Brain microvascular endothelial cell (primary cell): Measurements from ENCODE around the gene ABLIM1.

Experiments used
- DNase-seq: peaks from one replicate; pipeline ENCODE4 v3.0.0-alpha.2; 2020
- H3K27ac ChIP-seq: fragments of 250-450 bp; sonication (Bioruptor Pico); 2 replicates; pipeline ENCODE4 v1.5.1; 2020; ENCODE audit warnings: mild to moderate bottlenecking, moderate library complexity
- H3K27me3 ChIP-seq: fragments of 250-450 bp; sonication (Bioruptor Pico); replicated peaks from 2 replicates; pipeline ENCODE4 v1.5.1; 2020; ENCODE audit warnings: mild to moderate bottlenecking
- H3K36me3 ChIP-seq: fragments of 250-450 bp; sonication (Bioruptor Pico); replicated peaks from 2 replicates; pipeline ENCODE4 v1.5.1; 2020; ENCODE audit warnings: mild to moderate bottlenecking
- H3K4me3 ChIP-seq: 2 replicates; pipeline ENCODE4 v1.5.1; 2011; ENCODE audit warnings: low read depth, mild to moderate bottlenecking, control low read depth, low read length, moderate library complexity
- CTCF ChIP-seq: IDR thresholded peaks from 2 replicates; pipeline ENCODE4 v1.5.1; 2011; ENCODE audit warnings: low read depth, mild to moderate bottlenecking, moderate library complexity, low read length, control low read depth, inconsistent platforms; ENCODE audit errors: missing control alignments
- in situ Hi-C: cut with HindIII; loops from 2 replicates; pipeline ENCODE4 v1.10.0; 2017; ENCODE audit warnings: low sequenced_read_pairs, low pct_ligation_motif_present

The ABLIM1 gene

GRCh38 chr10:114391599-114391998, 266.5 kb downstream of the ABLIM1 start:
- Histone ChIP-seq H3K27ac (no peak overlapping the region), H3K27me3 (no peaks in the 10 kb centered on the region), H3K36me3 (no peaks in the 10 kb centered on the region), H3K4me3 (no peak overlapping the region)
- no peak for DNase-seq
- in situ Hi-C loops, result no loop called here
- TF ChIP-seq CTCF, result no peak

- Histone ChIP-seq H3K36me3 (no peaks in the 10 kb centered on the region), H3K27me3 (no peaks in the 10 kb centered on the region), H3K4me3 (no peak overlapping the region), H3K27ac (no peak overlapping the region)
- in situ Hi-C loops, result no loop called here
- peak; percentile 67 for DNase-seq
- TF ChIP-seq CTCF, result no peak
These were observed 268.6 kb downstream of the ABLIM1 start for GRCh38 chr10:114389426-114389825.

GRCh38 chr10:114388275-114388674, 269.8 kb downstream of the ABLIM1 start:
- no peak for DNase-seq
- H3K27ac ChIP-seq, result no peak overlapping the region
- in situ Hi-C loops, result no loop called here
- H3K36me3 ChIP-seq, result no peaks in the 10 kb centered on the region
- H3K4me3 ChIP-seq, result no peak overlapping the region
- no peak for TF ChIP-seq CTCF
- no peaks in the 10 kb centered on the region for H3K27me3 ChIP-seq

- DNase-seq, result no peak
- in situ Hi-C loops, result no loop called here
- Histone ChIP-seq H3K27me3 (no peaks in the 10 kb centered on the region), H3K4me3 (no peak overlapping the region), H3K36me3 (no peaks in the 10 kb centered on the region), H3K27ac (no peak overlapping the region)
- peak; percentile 23 for TF ChIP-seq CTCF
These were observed 270.3 kb downstream of the ABLIM1 start for GRCh38 chr10:114387784-114388183.

GRCh38 chr10:114386452-114386851, 271.6 kb downstream of the ABLIM1 start:
- H3K27me3 ChIP-seq, result peaks cover 2% of the 10 kb centered on the region
- H3K27ac ChIP-seq, result no peak overlapping the region
- no peak overlapping the region for H3K4me3 ChIP-seq
- DNase-seq, result no peak
- in situ Hi-C loops, result no loop called here
- H3K36me3 ChIP-seq, result no peaks in the 10 kb centered on the region
- no peak for TF ChIP-seq CTCF

GRCh38 chr10:114385557-114385956, 272.5 kb downstream of the ABLIM1 start:
- H3K4me3 ChIP-seq, result no peak overlapping the region
- no peak for TF ChIP-seq CTCF
- in situ Hi-C loops, result no loop called here
- no peak for DNase-seq
- H3K36me3 ChIP-seq, result no peaks in the 10 kb centered on the region
- no peak overlapping the region for H3K27ac ChIP-seq
- peaks cover 2% of the 10 kb centered on the region for H3K27me3 ChIP-seq
